Hematopoietic multipotent progenitor cell treated with erythropoietin and hydrocortisone succinate and interleukin-3 and kit ligand, for 17 days (in vitro differentiated cells): ENCODE measurements around the gene CTNNA1.

Source experiments
- DNase-seq: peaks from one replicate; pipeline ENCODE4 v3.0.0-alpha.2; 2015; ENCODE audit warnings: low spot score

Gene CTNNA1

DNA sequence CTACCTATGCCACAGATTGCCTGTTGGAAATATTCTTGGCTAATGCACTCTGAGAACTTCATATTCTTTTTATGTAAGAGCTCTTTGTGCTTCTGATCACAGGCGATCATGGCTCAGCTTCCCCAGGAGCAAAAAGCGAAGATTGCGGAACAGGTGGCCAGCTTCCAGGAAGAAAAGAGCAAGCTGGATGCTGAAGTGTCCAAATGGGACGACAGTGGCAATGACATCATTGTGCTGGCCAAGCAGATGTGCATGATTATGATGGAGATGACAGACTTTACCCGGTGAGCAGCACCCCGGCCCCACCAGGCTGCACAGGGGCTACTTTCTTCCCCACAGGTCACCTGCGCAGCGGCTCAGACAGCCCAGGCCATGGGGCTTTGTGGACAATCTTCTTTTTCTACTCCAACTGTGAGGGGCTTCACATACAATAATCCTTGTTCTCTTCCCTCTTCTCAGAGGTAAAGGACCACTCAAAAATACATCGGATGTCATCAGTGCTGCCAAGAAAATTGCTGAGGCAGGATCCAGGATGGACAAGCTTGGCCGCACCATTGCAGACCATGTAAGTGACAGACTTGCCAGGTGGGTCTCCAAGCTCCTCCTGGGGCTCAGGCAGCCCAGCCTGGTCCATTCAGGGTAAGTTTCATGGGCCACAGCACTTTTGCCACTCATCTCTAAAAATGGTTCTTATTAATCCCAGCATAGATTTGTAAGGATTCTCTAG lies 177.3 kb downstream of the CTNNA1 start:
- no peak for DNase-seq

DNA sequence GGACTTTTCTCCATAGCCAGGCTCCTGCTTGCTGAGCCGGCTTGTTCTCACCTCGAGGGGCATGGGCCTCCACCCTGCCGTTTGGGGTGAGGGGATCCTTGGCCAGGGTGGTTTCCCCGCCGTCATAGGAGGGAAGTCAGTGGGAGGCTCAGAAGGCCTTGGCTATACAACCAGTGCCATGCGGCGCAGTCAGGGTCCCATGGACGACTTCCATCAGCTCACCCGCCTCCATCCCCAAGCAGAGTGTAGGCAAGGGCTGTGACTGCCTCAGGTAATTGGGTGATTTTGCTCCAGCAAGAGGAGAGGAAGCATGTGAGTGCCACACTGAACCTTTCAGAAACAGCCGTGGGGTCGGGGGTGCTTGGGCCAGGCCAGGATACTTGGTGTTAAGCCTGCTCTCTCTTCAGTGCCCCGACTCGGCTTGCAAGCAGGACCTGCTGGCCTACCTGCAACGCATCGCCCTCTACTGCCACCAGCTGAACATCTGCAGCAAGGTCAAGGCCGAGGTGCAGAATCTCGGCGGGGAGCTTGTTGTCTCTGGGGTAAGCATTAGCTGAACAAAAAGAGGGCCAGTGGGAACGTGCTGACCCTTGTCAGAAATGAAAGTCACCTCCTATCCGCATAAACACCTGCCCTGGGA lies 179.1 kb downstream of the CTNNA1 start:
- no peak for DNase-seq

DNA sequence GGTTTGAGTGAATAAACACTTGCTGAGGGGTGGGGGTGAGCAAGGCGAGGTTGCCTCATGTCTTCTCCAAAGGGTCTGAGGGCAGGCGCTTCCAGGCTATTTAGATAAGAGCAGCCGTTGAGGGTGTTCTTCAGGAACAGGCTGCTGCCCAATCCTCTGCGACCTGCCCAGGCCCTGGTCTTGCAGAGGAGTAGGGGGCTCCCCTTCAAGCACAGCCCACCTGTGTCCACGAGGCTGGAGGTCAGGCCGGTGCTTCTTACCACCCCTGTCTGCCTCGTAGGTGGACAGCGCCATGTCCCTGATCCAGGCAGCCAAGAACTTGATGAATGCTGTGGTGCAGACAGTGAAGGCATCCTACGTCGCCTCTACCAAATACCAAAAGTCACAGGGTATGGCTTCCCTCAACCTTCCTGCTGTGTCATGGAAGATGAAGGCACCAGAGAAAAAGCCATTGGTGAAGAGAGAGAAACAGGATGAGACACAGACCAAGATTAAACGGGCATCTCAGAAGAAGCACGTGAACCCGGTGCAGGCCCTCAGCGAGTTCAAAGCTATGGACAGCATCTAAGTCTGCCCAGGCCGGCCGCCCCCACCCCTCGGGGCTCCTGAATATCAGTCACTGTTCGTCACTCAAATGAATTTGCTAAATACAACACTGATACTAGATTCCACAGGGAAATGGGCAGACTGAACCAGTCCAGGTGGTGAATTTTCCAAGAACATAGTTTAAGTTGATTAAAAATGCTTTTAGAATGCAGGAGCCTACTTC lies 180.5 kb downstream of the CTNNA1 start:
- no peak for DNase-seq

DNA sequence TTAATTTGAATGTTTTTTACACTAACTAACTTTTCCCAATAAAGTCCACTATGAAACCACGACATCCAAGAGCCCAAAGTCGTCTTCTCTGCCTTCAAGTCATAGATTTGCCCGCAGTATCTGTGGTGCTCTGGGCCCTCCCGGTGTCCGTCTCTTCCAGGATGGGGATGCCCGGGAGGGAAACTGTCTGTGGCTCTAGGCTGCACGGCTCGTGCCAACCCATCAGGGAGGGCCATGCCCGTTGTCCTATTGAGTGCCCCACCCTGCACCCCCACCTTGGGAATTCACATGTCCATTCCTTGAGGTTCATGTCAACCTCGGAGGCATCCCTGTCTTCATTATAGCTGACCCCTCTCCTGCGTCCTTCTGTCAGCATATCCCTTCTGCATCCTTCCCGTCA lies 181.7 kb downstream of the CTNNA1 start:
- DNase-seq, result no peak

DNA sequence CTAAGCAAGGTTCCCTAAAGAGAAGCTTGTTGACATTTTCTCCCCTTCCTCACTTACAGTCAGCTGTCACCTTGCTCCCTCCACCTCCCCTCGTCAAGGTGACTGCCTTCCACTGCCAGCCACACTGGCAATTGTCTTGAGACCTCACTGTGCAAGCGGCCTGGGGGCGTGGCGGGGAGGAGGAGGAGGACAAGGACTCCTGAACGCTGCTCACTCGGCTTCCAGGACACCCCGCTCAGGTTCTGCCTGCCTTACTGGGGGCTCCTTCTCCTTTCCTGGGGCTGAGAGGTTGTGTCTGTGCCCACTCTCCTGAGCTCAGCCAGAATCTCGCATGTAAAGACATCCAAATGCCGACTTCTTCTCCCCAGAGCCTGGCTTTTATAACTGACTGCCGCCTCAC lies 182.2 kb downstream of the CTNNA1 start:
- no peak for DNase-seq

DNA sequence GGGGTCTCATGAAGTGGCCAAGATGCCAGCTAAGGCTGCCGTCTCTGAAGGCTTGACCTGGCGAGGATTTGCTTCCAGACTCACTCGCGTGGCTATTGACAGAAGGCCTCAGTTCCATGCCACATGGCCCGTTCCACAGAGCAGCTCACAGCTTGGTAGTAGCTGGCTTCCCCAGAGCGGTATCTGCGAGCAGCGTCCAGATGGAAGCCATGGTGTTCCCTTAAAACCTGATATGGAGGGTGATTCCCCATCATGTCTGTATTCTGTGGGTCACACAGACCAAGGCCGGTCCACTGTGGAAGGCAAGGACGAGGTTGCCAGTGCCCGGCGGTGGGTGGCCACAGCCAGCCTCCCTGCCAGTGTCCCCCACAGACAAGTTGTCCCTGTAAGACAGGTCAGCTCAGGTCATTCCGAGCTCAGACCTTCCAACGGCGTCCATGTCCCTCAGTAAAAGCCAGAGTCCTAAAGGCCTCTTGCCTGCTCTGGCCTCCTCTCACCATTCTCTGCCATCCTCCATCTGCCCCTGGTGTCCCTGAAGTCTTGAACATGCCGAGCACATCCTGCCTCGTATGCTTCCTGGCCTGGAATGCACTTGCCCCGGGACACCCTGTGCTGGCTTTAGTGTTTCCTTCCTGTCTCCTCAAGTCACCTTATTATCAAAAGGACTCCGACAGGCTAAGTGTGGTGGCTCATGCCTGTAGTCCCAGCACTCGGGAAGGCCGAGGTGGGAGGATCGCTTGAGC lies 183.2 kb downstream of the CTNNA1 start:
- no peak for DNase-seq

DNA sequence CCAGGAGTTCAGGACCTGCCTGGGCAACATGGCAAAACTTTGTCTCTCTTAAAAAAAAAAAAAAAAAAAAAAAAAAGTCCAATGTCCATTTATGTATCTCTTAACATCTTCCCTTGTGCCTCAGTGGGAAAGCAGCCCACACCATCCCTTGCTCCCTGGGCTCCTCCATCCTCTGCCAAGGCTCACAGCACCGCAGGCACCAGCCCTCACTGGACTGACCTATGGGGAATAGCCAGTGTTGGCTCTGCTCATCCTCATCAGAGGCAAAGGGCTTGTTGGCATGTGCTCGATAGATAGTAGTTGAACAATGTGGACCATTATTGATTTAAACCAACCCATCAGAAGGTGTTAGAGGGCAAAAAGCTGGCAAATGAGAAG lies 183.7 kb downstream of the CTNNA1 start:
- no peak for DNase-seq

DNA sequence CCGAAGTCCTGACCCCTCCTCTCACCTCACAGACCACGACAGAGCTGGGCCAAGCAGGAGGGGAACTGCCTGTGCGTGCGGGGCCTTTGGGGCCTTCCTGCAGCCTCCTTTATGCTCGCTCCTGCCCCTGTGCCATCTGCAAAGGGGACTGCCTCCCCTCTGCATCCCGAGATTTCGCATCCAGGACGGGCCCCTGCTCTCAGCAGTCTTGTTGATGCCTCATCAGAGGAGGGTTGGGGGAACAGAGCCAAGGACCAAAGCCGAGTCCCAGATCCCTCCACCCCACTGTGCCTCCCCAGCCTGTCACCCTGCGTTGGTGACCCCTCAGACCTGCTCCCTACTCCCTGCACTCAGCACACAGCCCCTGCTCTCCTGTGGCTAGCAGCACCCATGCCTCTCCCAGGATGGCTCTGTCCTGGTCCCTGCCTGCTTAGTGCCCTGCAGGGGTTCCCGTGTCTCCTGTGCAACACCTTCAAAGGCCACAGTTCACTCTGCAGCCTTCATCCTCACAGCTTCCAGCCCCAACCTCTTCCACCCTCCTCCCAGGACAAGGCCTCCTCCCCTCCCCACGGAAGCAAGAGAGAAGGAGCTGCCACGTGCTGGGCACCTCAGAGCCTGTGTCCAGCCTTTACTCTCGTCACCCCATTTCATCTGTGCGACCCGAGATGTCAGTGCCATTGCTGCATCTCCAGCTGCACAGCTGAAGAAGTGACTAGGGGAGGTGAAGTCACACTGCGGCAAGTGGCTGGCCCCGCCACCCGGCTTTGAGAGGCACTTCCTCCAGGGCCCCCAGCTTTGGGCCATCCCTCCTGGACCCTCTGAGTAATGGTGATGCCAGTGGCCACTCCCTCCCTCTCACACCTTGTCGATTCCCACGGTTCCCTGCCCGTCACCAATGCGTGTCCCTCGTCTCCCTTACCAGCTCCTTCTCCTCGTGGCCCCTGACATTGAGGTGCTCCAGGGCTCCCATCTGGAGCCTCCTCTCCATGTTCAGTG lies 184.5 kb downstream of the CTNNA1 start:
- no peak for DNase-seq

DNA sequence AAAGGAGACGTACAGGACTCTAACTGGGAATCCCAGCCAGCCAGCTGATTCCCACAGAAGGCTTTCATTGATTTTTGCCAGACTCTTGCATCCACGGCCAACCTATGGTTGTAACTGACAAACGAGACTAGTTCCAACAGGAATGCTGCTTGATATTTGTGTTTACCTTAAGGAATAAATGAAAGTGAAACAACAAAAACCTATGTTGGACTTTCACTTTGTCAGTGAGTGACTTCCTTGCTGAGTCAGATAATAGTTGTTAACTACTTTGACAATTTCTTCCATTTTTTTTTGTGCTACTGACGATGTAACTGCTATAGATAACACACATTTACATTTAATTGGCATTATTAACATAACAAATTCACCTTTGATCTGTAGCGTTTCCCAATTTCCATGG lies 185.3 kb downstream of the CTNNA1 start:
- no peak for DNase-seq

DNA sequence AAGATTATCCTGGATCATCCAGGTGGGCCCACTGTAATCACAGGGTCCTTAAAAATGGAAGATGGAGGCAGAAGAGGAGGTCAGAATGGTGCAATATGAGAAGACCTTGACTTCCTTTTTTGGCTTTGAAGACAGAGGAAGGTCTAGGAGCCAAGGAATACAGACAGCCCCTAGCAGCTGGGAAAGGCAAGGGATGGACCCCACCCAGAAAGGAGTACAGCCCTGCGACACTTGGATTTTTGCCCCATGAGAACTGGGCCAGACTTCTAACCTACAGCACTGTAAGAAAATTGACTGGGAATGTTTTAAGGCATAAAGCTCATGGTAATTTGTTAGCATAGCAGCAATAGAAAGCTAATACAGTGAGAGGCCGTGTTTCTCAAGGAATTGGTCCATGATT lies 188.8 kb downstream of the CTNNA1 start:
- DNase-seq, result no peak

DNA sequence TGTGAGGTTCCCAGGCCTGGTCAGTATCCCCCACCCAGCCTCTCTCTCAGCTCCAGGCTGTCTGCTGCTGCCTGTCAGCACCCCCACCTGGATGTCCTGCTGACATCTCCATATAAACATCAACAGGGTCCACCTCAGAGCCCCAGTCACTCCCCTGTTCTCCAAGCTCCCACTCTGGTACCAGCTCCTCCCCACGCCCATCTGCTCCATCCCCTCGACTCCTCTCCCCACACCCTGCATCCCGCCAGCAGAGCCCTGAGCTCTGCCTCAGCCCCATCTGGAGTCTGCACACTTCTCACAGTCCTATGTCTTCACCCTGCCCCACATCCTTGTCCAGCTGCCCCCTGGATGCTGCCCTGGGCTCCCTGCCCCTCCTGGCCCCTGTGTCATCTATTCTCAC lies 189.6 kb downstream of the CTNNA1 start:
- DNase-seq, result no peak

DNA sequence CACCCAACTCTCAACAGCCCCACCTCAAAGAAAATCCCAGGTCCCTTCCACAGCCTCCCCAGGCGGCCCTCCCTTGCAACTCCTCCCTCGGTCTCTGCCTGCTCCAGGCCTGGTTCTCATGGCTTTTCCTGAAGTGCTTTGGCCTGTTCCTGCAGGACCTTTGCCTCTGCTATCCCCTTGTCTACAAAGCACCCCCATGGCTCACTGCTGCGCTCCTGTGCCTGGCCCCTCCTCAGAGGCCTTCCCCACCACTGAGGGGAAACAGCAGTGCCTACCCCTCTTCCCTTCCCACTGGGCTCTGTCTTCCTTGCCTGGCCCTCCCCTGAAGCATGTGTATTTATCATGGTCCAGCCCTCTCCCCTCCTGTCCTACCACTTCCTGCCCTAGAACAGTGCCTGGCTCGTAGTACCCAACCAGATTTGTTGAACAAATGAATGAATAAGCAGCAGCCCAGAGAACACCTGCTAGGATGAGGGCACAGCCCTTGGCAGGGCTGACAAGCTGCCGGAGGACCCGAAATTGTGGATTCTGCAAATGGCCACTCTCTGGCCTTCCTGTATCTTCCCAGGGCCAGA lies 190.5 kb downstream of the CTNNA1 start:
- no peak for DNase-seq

DNA sequence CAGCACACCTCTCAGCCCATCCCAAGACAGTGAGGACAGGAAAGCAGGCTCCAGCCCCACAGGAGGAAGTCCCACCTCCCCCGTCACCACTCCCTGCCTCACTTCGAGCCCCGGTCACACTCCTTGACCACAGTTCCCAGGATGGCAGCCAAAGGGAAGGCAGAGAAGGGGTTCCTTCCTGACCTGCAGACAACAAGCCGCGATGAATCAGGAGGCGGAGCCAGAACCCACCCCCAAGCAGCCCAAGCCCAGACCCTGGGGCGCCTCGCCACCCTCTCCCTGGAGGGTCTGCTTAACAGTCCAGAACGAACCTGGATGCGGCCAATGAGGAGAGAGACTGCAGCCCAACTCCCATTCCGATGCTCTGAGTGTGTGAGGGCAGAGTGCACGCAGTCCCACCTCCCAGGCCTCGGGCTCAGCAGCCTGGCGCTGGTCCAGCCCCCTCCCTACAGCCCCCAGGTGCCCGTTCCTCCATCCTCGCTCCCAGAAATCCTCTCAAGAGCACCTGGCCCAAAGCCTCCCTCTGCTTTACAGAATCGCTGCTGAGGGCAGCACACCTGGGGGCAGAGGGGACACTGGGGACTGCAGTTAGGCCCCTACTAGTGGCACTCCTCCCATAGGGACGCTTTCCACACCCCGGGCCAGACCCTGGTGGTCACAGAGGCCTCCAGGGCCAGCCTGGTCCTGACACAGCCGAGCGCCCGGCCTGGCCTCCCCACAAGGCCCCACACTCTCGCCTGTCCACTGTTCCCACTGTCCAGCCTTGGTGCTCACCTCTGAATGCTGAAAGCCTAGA lies 191.5 kb downstream of the CTNNA1 start:
- DNase-seq, result no peak

DNA sequence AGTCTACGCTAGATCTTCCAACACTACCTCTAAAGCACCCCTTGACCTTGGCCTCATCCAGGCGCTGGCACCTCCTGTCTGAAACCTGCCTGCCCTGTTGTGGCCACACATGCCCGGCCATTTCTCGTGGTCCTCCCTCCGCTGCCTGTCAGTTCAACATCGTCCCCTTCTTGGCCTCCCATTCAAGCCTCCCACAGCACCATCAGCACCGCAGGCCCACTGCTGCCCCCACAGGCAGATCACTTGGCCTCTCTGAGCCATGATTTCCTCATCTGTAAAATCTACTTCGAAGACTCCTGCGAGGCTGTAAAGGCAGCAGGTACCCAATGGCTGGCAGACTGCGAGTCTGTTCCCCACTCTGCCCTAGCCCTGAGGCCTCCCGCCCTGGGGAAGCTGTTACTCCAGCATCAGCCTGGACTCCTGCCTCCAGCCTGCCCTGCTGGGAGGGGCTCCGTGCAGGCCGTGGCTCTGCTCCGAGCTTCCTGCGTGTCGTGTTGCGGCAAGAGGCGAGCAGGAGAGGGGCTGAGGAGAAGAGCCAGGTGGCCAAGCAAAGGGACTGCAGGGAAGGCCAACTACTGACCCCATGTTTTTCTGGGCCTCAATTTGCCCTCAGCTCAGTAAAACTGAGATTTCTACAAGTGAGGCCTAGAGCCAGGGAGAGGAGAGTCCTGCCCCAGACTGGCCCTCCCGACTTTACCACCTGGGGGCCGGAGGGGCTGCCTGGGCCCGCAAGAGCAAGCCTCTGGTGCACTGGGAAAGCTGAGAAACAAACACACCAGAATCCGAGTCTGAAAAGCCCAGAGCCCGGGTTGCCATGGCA lies 192.4 kb downstream of the CTNNA1 start:
- DNase-seq, result no peak

DNA sequence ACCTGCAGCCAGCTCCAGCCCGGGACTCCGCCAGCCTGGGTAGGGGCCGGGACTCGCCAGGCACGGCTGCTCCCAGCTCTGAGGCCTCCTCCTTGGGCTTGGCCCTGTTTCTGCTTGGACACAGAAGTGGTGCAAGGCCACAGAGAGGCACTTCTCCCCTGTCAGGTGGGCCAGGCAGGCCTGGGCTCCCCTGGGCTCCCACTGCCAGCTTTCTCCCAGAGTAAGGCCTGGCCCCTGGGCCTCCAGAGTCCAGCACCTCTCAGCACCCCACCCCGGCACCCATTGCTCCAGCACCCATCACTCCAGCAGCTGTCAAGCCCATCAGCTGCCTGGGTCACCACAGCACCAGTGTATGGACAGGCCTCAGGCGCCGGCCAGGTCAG lies 193.0 kb downstream of the CTNNA1 start:
- no peak for DNase-seq

DNA sequence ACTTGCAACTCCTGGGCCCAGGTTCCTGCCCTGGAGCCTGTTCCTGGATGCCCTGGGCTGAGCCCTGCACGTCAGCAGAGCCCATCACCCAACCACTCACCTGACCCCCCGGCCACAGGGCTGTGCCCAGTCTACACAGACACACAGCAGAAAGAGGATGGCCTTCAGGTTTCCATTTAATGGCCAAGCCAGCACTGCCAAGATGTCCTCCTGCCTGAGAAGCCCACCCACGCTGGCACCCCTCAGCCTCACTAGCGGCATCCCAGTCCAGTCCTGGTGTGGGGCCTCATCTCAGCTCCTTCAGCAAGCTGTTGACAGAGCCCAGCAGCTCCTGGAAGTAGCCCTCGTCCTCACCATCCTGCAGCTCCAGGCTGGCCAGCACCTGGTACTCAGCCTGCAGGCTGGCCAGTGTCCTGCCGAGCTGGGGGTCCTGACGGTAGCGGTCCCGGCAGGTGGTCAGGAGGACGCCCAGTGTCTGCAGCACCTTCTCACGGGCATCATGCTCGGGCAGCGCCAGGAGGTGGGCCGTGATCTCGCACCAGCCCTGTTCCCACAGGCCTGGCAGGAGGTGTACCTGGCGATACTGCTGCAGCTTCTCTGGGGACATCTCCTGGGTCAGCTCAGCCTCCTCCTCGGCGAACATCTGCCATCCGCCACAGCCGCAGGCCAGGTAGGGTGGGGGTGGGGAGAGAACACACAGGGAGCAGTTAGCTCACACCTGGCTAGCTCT lies 193.8 kb downstream of the CTNNA1 start:
- DNase-seq, result no peak

DNA sequence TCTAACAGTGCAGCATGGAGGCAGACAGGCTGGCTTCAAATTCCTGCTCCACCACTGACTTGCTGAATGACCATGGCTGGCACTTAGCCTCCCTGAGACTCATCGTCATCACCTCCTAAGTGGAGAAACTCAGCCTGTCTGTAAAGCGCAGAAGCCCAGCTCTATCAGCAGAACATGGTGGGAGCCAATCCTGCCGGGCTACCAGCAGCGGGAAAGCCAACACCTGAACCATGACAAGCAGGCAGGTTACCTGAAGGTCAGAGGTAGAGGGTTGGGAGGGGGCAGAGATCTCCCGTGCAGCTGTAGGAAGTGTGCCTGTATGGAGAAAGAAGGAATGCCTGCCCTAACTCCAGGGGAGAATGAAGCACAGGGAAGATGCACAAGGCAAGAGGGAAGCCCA lies 194.6 kb downstream of the CTNNA1 start:
- no peak for DNase-seq

DNA sequence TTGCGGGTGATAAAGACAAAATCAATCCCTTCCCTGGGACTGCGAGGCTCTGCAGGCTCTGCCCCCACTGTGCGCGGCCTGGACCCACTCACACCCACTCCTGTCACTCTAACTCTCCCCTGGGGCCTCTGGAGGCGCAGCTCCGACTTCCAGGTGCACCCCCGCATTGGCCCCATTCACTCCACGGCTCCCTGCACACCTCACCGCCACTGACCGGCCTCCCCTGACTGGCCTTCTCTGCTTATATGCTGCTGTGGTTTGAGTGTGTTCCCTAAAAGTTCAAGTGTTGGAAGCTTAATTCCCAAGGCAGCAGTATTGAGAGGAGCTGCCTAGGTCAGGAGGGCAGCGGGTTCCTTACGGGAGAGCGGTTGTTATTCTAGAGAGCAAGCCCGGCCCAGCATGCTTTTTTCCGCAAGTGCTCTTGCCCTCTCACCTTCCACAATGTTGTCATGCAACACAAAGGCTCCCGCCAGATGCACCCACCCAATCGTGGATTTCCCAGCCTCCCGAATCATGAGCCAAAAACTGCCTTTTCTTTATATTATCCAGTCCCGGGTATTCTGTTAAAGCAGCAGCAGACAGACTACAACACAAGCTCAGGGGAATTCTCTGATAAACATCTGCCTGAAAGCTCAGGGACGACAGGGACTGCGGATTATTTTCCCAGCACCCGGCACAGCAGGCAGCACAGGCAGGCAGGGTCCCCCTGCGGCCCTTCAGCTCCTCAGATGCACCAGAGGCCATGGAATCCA lies 195.4 kb downstream of the CTNNA1 start:
- no peak for DNase-seq
